ENCODE results near the gene SLC6A12.

DNA sequence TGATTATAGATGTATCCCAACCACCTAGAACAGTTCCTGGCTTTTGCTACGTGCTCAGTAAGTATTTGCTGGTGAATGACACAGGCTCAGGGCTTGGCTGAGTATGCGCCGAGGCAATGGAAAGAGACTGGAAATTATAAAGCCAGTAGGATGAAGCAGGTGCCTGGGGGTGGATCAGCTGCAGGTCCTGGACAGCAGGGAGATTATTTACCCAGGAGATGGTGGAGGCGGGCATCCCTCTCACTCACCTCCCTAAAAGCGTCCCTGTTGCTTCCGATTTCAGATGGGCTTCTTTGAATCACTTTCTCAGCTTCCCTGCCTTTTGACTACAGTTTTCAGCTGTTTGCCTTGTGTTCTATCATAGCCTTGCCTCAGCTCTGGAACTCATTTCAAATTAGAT lies 42.3 kb upstream of the SLC6A12 start:
- no peak for TF ChIP-seq POLR2A (IDR thresholded peaks at IDR 0.05; ENCODE audit: low read depth, low read length)
- TF ChIP-seq POLR2AphosphoS5 (IDR thresholded peaks at IDR 0.05; ENCODE audit: low read depth, low read length), result no peak
- TF ChIP-seq TAF1 (IDR thresholded peaks at IDR 0.05; ENCODE audit: borderline replicate concordance, low read depth, low read length), result no peak

Measured in GM12892 (cell line).